Measurements from ENCODE around the gene LHFPL4. TPM values are rescaled to one million over a fixed set of nuclear protein-coding genes. Genes with fewer than 3 reads are reported as not detected.

LHFPL4 gene
- total RNA-seq, 1 donor from 2014 or later: not detected

- Histone ChIP-seq H3K27ac (no peak overlapping the region), H3K9me3 (no peaks in the 10 kb centered on the region), H3K4me1 (no peaks in the 10 kb centered on the region), H3K4me3 (no peak overlapping the region), H3K27me3 (no peaks in the 10 kb centered on the region), H3K36me3 (no peaks in the 10 kb centered on the region)
- intact Hi-C loops (cut with DNase I): no loop called here
- no peak for TF ChIP-seq CTCF (IDR thresholded peaks at IDR 0.05)
- DNase-seq (ENCODE audit: low spot score in 2 of 2): no peak
Observed at GRCh38 chr3:9514956-9515355, 38.7 kb downstream of the LHFPL4 start.

- H3K36me3 ChIP-seq: no peaks in the 10 kb centered on the region
- H3K4me1 ChIP-seq: no peaks in the 10 kb centered on the region
- no peaks in the 10 kb centered on the region for H3K27me3 ChIP-seq
- no peak overlapping the region for H3K27ac ChIP-seq
- TF ChIP-seq CTCF (IDR thresholded peaks at IDR 0.05): no peak
- H3K4me3 ChIP-seq: no peak overlapping the region
- intact Hi-C loops (cut with DNase I): no loop called here
- H3K9me3 ChIP-seq: no peaks in the 10 kb centered on the region
- DNase-seq (ENCODE audit: low spot score in 2 of 2): no peak
Observed at GRCh38 chr3:9514306-9514705, 39.3 kb downstream of the LHFPL4 start.

- H3K4me1 ChIP-seq: no peaks in the 10 kb centered on the region
- no peaks in the 10 kb centered on the region for H3K36me3 ChIP-seq
- H3K27ac ChIP-seq: no peak overlapping the region
- H3K27me3 ChIP-seq: peaks cover 4% of the 10 kb centered on the region
- no peak overlapping the region for H3K4me3 ChIP-seq
- DNase-seq (ENCODE audit: low spot score in 2 of 2): no peak
- TF ChIP-seq CTCF (IDR thresholded peaks at IDR 0.05): no peak
- no peaks in the 10 kb centered on the region for H3K9me3 ChIP-seq
- intact Hi-C loops (cut with DNase I): no loop called here
Observed at GRCh38 chr3:9512456-9513045, 41.1 kb downstream of the LHFPL4 start.

GRCh38 chr3:9508781-9509180 is 44.8 kb downstream of the LHFPL4 start:
- no peaks in the 10 kb centered on the region for H3K9me3 ChIP-seq
- TF ChIP-seq CTCF (IDR thresholded peaks at IDR 0.05): no peak
- H3K27me3 ChIP-seq: peaks cover 4% of the 10 kb centered on the region
- intact Hi-C loops (cut with DNase I): no loop called here
- H3K4me1 ChIP-seq: no peaks in the 10 kb centered on the region
- H3K36me3 ChIP-seq: no peaks in the 10 kb centered on the region
- no peak overlapping the region for H3K27ac ChIP-seq
- no peak overlapping the region for H3K4me3 ChIP-seq
- no peak for DNase-seq (ENCODE audit: low spot score in 2 of 2)

GRCh38 chr3:9507586-9508578 is 45.7 kb downstream of the LHFPL4 start:
- no peaks in the 10 kb centered on the region for H3K9me3 ChIP-seq
- TF ChIP-seq CTCF (IDR thresholded peaks at IDR 0.05): no peak
- H3K27me3 ChIP-seq: peaks cover 4% of the 10 kb centered on the region
- no peak overlapping the region for H3K27ac ChIP-seq
- no peaks in the 10 kb centered on the region for H3K4me1 ChIP-seq
- H3K36me3 ChIP-seq: no peaks in the 10 kb centered on the region
- no peak overlapping the region for H3K4me3 ChIP-seq
- DNase-seq (ENCODE audit: low spot score in 2 of 2): no peak
- intact Hi-C loops (cut with DNase I): no loop called here
